MM.1S (cell line): ENCODE results near the gene SLC6A11.

ENCODE experiments used
- DNase-seq: peaks from one replicate; pipeline ENCODE4 v3.0.0-alpha.2; 2015
- H2AFZ ChIP-seq: fragments of 300-600 bp; sonication (generic); 2 replicates; pipeline ENCODE4 v1.6.0; 2016; ENCODE audit warnings: antibody characterized with exemption, low read length
- H3F3A ChIP-seq: fragments of 300-600 bp; sonication (generic); 2 replicates; pipeline ENCODE4 v1.6.1; 2016; ENCODE audit warnings: mild to moderate bottlenecking, antibody characterized with exemption, low read length, moderate library complexity, mixed read lengths; ENCODE audit not compliant: insufficient read depth
- H3K27ac ChIP-seq: fragments of 300-600 bp; sonication (generic); 2 replicates; pipeline ENCODE4 v1.5.1; 2016; ENCODE audit warnings: mild to moderate bottlenecking, low read length
- H3K27me3 ChIP-seq: fragments of 300-600 bp; sonication (generic); replicated peaks from 2 replicates; pipeline ENCODE4 v1.6.0; 2016; ENCODE audit warnings: low read length; ENCODE audit not compliant: insufficient read depth
- H3K36me3 ChIP-seq: fragments of 300-600 bp; sonication (generic); replicated peaks from 2 replicates; pipeline ENCODE4 v1.6.1; 2016; ENCODE audit warnings: mild to moderate bottlenecking, low read length, mixed read lengths; ENCODE audit not compliant: insufficient read depth
- H3K4me1 ChIP-seq: fragments of 300-600 bp; sonication (generic); 2 replicates; pipeline ENCODE4 v1.6.1; 2016; ENCODE audit warnings: low read length, mixed read lengths
- H3K4me2 ChIP-seq: fragments of 300-600 bp; sonication (generic); 2 replicates; pipeline ENCODE4 v1.6.0; 2016; ENCODE audit warnings: low read depth, low read length
- H3K4me3 ChIP-seq: fragments of 300-600 bp; sonication (generic); 2 replicates; pipeline ENCODE4 v1.5.1; 2016; ENCODE audit warnings: low read length, mixed read lengths
- H3K79me2 ChIP-seq: fragments of 300-600 bp; sonication (generic); 2 replicates; pipeline ENCODE4 v1.6.1; 2016; ENCODE audit warnings: mixed run types, low read length, mixed read lengths
- H3K9ac ChIP-seq: fragments of 300-600 bp; sonication (generic); 2 replicates; pipeline ENCODE4 v1.6.1; 2016; ENCODE audit warnings: low read length, mixed read lengths
- H3K9me2 ChIP-seq: fragments of 300-600 bp; sonication (generic); replicated peaks from 2 replicates; pipeline ENCODE4 v1.6.1; 2016; ENCODE audit warnings: mild to moderate bottlenecking, low read length, mixed read lengths; ENCODE audit not compliant: insufficient read depth
- H3K9me3 ChIP-seq: fragments of 300-600 bp; sonication (generic); replicated peaks from 2 replicates; pipeline ENCODE4 v1.6.1; 2016; ENCODE audit warnings: mild to moderate bottlenecking, low read length, mixed read lengths; ENCODE audit not compliant: insufficient read depth
- H4K20me1 ChIP-seq: fragments of 300-600 bp; sonication (generic); 2 replicates; pipeline ENCODE4 v1.6.1; 2016; ENCODE audit warnings: mild to moderate bottlenecking, low read length, moderate library complexity, mixed read lengths; ENCODE audit not compliant: insufficient read depth
- CTCF ChIP-seq: fragments of 300-600 bp; sonication (generic); IDR thresholded peaks from 2 replicates; pipeline ENCODE4 v1.5.1; 2016; ENCODE audit warnings: antibody characterized with exemption, low read length, mixed read lengths
- EZH2 ChIP-seq: fragments of 300-600 bp; sonication (generic); optimal IDR thresholded peaks from 2 replicates; pipeline ENCODE3; 2017; ENCODE audit warnings: low read depth, mild to moderate bottlenecking, antibody characterized with exemption, low read length, mixed read lengths
- EZH2phosphoT487 ChIP-seq: fragments of 300-600 bp; sonication (generic); IDR thresholded peaks from 2 replicates; pipeline ENCODE4 v1.6.1; 2018; ENCODE audit warnings: antibody characterized with exemption, low read length

The SLC6A11 gene

DNA sequence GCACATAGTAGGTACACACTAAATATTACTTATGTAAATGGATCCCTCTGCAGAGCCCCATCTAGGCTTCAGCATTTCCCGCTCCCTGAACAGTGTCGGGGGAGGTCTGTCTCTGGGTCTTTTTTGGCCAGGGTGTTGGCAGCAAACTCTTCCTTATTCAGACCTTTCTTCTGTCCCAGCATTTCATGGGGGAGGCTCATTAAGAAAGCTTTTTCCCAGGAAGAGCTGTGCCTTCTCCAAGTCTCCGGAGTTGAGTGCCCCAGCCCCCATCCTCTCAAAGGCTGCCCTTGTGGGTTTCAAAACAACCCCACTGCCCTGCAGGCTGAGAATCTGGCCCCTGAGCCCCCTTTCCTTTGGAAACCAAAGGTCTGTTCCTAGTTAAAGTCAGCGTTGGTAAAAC lies 25.1 kb downstream of the SLC6A11 start:
- Histone ChIP-seq H3K9me3 (no peaks in the 10 kb centered on the region), H2AFZ (no peak overlapping the region), H3K79me2 (no peaks in the 10 kb centered on the region), H3K27me3 (peaks cover 16% of the 10 kb centered on the region; the same call in 1 of the 2 replicates), H3K9me2 (no peaks in the 10 kb centered on the region), H3K4me1 (no peaks in the 10 kb centered on the region), H3K9ac (no peak overlapping the region), H3F3A (no peaks in the 10 kb centered on the region), H3K36me3 (no peaks in the 10 kb centered on the region), H4K20me1 (no peaks in the 10 kb centered on the region), H3K4me3 (no peak overlapping the region), H3K4me2 (no peak overlapping the region), H3K27ac (no peak overlapping the region)
- DNase-seq: no peak
- TF ChIP-seq EZH2phosphoT487 (no peak), CTCF (no peak), EZH2 (no peak)

DNA sequence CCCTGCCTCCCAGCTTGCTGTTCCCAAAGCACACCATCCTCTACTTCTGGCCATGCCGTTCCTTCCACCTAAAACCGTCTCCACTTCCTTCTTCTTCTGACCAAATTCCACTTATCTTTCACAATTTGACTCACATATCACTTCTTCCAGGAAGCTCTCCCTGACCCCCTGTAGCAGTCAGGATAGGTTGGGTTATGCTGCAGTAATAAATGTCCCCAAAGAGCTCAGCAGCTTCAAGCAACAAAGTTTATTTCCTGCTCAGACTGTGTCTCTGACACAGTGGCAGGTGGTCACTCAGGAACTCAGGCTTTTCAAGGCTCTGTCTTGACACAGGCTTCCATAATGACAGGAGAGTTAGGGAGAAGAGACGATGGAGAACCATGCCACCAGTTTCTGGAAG lies 27.4 kb downstream of the SLC6A11 start:
- Histone ChIP-seq H3K4me3 (no peak overlapping the region), H3K79me2 (no peaks in the 10 kb centered on the region), H3K27me3 (peaks cover 23% of the 10 kb centered on the region; the same call in 1 of the 2 replicates), H3K9ac (no peak overlapping the region), H3K36me3 (no peaks in the 10 kb centered on the region), H3K4me1 (no peaks in the 10 kb centered on the region), H3F3A (no peaks in the 10 kb centered on the region), H3K4me2 (no peak overlapping the region), H2AFZ (no peak overlapping the region), H3K27ac (no peak overlapping the region), H3K9me2 (no peaks in the 10 kb centered on the region), H4K20me1 (no peaks in the 10 kb centered on the region), H3K9me3 (no peaks in the 10 kb centered on the region)
- TF ChIP-seq EZH2phosphoT487: no peak
- no peak for TF ChIP-seq CTCF
- TF ChIP-seq EZH2: no peak
- no peak for DNase-seq

DNA sequence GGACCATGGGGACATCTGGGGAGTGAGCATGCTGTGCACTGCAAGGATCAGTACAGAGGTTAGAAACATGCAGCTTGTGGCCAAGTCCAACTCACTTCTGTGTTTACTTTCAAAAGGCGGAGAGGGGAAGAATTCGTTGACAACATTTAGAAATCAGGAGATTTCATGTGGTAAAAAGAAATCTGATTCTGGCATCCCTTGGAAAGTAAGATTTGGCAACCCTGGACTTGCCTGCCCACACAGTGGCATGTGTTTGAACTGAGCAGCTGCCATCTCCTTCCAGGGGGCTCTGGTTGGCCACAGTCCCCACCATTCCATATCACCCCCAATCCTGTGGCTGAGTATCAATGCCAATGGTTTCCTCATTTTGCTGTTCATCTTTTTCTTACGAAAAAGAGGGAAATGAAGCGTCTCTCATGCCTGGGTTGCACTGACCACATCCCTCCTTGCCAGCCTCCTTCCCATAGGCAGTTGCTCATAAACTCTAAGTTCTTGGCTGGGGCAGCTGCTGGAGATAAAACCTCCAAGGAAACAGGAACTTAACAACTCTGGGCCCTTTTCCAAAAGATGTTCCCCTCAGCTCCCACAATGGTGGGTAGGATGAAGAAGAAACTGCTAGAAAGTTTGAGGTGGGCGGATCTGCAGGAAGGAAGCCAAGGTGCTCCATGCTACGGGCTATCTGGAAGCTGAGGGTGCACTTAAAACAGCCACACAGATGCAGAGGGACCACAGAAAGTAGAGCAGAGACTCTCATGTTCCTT lies 29.2 kb downstream of the SLC6A11 start:
- no peaks in the 10 kb centered on the region for H3K4me1 ChIP-seq
- H2AFZ ChIP-seq: no peak overlapping the region
- no peak for TF ChIP-seq EZH2phosphoT487
- TF ChIP-seq CTCF: no peak
- TF ChIP-seq EZH2: no peak
- no peak for DNase-seq
- H3K36me3 ChIP-seq: no peaks in the 10 kb centered on the region
- no peaks in the 10 kb centered on the region for H3K9me3 ChIP-seq
- no peak overlapping the region for H3K4me2 ChIP-seq
- no peaks in the 10 kb centered on the region for H3K79me2 ChIP-seq
- no peaks in the 10 kb centered on the region for H3K9me2 ChIP-seq
- peaks cover 27% of the 10 kb centered on the region; the same call in 1 of the 2 replicates for H3K27me3 ChIP-seq
- H3K27ac ChIP-seq: no peak overlapping the region
- H3K9ac ChIP-seq: no peak overlapping the region
- H3F3A ChIP-seq: no peaks in the 10 kb centered on the region
- no peak overlapping the region for H3K4me3 ChIP-seq
- H4K20me1 ChIP-seq: no peaks in the 10 kb centered on the region
